Measurements from ENCODE around the gene MKNK1.

The MKNK1 gene

DNA sequence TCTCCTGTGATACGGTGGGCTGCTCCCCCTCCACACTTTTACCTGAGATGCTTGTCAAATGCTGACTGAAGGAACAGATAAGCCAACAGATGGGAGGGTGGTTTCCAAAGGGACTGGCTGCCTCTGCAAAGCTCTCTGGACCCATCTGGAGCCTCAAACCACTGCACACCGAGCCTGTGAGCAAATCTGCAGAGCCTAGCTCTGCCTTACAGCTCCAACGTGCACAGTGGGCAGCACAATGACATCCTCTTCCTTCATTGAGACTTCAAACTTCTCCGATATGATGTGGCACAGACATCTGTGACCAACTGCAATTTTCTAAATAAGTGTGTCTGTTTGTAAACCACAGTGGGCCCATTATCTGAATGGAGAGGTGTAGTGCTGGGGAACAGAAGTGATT lies 26.4 kb downstream of the MKNK1 start:
- CTCF ChIA-PET = interaction anchor here (1.3 kb wide), 1 partner anchor 148 kb away, joined by 3 read pairs; no protein-coding TSS in a partner anchor
- TF ChIP-seq SP3 (tag by site-specific recombination; IDR thresholded peaks at IDR 0.05) (no peak), ZNF311 (tag by site-specific recombination; IDR thresholded peaks at IDR 0.05; ENCODE audit: borderline replicate concordance) (no peak)
- Histone ChIP-seq H3K9me3 (ENCODE audit: control insufficient read depth, insufficient read depth, low read depth, low read length) (no peaks in the 10 kb centered on the region), H3K36me3 (ENCODE audit: control insufficient read depth in 2 of 2, insufficient read depth in 1 of 2, low read length in 2 of 2) (peaks cover 9 to 59% of the 10 kb centered on the region in 2 experiments; a peak in 2 of 3 replicates), H3K27ac (ENCODE audit: extremely low read depth, low read depth, low read length) (no peak overlapping the region), H3K4me1 (ENCODE audit: control insufficient read depth, insufficient read depth, low read length) (peaks cover 4% of the 10 kb centered on the region; the same call in 1 of the 2 replicates), H3K4me3 (ENCODE audit: low read depth, low read length) (no peak overlapping the region)
- POLR2A ChIA-PET = interaction anchor here (0.7 kb wide), 1 partner anchor 1778 kb away, joined by 3 read pairs; no protein-coding TSS in a partner anchor

DNA sequence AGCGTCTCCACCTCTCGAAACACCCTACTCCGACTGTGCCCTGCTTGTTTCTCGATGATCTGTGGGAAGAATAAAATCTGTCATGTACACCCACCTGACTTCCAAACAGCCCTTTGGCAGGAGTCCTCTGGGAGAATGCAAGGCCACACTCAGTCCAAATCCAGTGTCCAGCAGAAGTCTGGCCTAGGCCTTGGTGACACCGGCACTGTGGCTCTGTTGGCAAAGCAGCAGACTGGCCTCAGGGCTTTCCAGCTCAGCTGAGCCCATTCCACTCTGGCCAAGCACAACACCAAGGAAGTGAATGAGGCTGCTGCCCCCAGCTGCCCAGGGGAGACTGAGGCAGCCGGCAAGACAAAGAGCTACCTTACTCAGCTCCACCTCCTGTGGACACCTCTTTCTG lies 27.5 kb downstream of the MKNK1 start:
- peaks cover 4% of the 10 kb centered on the region; the same call in 1 of the 2 replicates for H3K4me1 ChIP-seq (ENCODE audit: control insufficient read depth, insufficient read depth, low read length)
- peaks cover 6 to 52% of the 10 kb centered on the region in 2 experiments; a peak in 2 of 3 replicates for H3K36me3 ChIP-seq (ENCODE audit: control insufficient read depth in 2 of 2, insufficient read depth in 1 of 2, low read length in 2 of 2)
- H3K27ac ChIP-seq (ENCODE audit: extremely low read depth, low read depth, low read length) = no peak overlapping the region
- H3K4me3 ChIP-seq (ENCODE audit: low read depth, low read length) = no peak overlapping the region
- no peaks in the 10 kb centered on the region for H3K9me3 ChIP-seq (ENCODE audit: control insufficient read depth, insufficient read depth, low read depth, low read length)
- ChIA-PET POLR2A (interaction anchor here (1.2 kb wide), 1 partner anchor 14 kb away, joined by 3 read pairs; no protein-coding TSS in a partner anchor), CTCF (interaction anchor here (1.3 kb wide), 1 partner anchor 149 kb away, joined by 3 read pairs; no protein-coding TSS in a partner anchor)
- TF ChIP-seq ZNF768 (tag by site-specific recombination; IDR thresholded peaks at IDR 0.05) (no peak), ZNF529 (tag by site-specific recombination; IDR thresholded peaks at IDR 0.05; ENCODE audit: insufficient replicate concordance) (no peak), ZNF157 (tag by site-specific recombination; IDR thresholded peaks at IDR 0.05) (no peak), SALL2 (tag by site-specific recombination; IDR thresholded peaks at IDR 0.05; ENCODE audit: borderline replicate concordance) (no peak), ZNF596 (tag by site-specific recombination; IDR thresholded peaks at IDR 0.05) (no peak), MZF1 (tag by site-specific recombination; IDR thresholded peaks at IDR 0.05; ENCODE audit: borderline replicate concordance) (no peak), ZNF114 (tag by site-specific recombination; IDR thresholded peaks at IDR 0.05) (no peak), ZNF664 (tag by site-specific recombination; IDR thresholded peaks at IDR 0.05) (no peak)
- TF ChIP-seq, protein P1, sequence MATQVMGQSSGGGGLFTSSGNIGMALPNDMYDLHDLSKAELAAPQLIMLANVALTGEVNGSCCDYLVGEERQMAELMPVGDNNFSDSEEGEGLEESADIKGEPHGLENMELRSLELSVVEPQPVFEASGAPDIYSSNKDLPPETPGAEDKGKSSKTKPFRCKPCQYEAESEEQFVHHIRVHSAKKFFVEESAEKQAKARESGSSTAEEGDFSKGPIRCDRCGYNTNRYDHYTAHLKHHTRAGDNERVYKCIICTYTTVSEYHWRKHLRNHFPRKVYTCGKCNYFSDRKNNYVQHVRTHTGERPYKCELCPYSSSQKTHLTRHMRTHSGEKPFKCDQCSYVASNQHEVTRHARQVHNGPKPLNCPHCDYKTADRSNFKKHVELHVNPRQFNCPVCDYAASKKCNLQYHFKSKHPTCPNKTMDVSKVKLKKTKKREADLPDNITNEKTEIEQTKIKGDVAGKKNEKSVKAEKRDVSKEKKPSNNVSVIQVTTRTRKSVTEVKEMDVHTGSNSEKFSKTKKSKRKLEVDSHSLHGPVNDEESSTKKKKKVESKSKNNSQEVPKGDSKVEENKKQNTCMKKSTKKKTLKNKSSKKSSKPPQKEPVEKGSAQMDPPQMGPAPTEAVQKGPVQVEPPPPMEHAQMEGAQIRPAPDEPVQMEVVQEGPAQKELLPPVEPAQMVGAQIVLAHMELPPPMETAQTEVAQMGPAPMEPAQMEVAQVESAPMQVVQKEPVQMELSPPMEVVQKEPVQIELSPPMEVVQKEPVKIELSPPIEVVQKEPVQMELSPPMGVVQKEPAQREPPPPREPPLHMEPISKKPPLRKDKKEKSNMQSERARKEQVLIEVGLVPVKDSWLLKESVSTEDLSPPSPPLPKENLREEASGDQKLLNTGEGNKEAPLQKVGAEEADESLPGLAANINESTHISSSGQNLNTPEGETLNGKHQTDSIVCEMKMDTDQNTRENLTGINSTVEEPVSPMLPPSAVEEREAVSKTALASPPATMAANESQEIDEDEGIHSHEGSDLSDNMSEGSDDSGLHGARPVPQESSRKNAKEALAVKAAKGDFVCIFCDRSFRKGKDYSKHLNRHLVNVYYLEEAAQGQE (tag by site-specific recombination; IDR thresholded peaks at IDR 0.05) = no peak

DNA sequence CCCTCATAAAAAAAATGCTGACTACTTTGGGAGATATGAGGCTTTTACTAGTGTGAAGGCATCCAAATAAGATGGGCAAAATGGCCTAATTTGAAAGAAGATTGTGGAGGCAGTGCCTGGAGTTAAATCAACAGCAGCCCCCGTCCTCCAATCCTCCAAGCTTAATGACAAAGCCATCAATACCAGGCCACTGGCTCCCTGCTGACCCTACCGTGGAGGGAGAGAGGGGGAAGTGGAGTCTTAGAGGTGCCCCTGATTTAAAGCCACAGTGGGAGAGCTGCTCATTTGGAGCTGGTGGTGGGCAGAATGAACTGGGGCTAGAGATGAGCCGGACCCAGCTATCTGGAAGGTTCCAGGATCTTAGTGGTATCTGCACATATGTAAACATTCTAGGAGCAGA lies 28.3 kb downstream of the MKNK1 start:
- Histone ChIP-seq H3K36me3 (ENCODE audit: control insufficient read depth in 2 of 2, insufficient read depth in 1 of 2, low read length in 2 of 2) (peaks cover 0 to 47% of the 10 kb centered on the region in 2 experiments; a peak in 2 of 3 replicates), H3K9me3 (ENCODE audit: control insufficient read depth, insufficient read depth, low read depth, low read length) (no peaks in the 10 kb centered on the region), H3K27ac (ENCODE audit: extremely low read depth, low read depth, low read length) (no peak overlapping the region), H3K4me1 (ENCODE audit: control insufficient read depth, insufficient read depth, low read length) (peaks cover 4% of the 10 kb centered on the region; the same call in 1 of the 2 replicates), H3K4me3 (ENCODE audit: low read depth, low read length) (no peak overlapping the region)
- no peak for TF ChIP-seq ZNF274 (IDR thresholded peaks at IDR 0.05; ENCODE audit: low read length)
- TF ChIP-seq ZNF274 (tag by site-specific recombination; IDR thresholded peaks at IDR 0.05; ENCODE audit: borderline replicate concordance) = no peak
- 0 out of 2 replicates have a peak, but pooled peaks have one; percentile 42 for TF ChIP-seq ZIC2 (tag by site-specific recombination; IDR thresholded peaks at IDR 0.05)
- CTCF ChIA-PET = interaction anchor here (0.5 to 1.0 kb wide), 3 partner anchors 43 to 440 kb away, joined by 3 read pairs; no protein-coding TSS in a partner anchor
- POLR2A ChIA-PET = interaction anchor here (1.2 kb wide), 1 partner anchor 15 kb away, joined by 3 read pairs; no protein-coding TSS in a partner anchor

DNA sequence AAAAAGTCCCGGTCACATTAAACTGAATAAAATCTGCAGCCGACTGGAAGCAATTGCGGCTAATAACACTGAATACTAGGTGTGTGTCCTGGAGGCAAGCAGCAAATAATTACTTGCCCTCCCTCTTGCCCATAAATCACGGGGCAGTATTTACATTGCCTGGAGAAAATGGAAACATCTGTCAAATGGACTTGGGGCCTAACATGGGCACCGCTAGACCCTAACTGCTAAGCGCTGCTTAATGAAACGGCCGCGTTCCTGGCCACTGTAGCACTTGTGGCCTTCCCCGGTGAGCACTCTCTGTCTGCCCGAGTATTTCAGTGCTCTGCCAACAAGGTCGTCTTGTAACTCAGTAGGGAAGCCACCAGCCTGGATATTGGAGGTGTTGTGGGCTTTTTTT lies 28.8 kb downstream of the MKNK1 start:
- Histone ChIP-seq H3K36me3 (ENCODE audit: control insufficient read depth in 2 of 2, insufficient read depth in 1 of 2, low read length in 2 of 2) (peaks cover 0 to 44% of the 10 kb centered on the region in 2 experiments; a peak in 1 of 3 replicates), H3K4me1 (ENCODE audit: control insufficient read depth, insufficient read depth, low read length) (peaks cover 4% of the 10 kb centered on the region; the same call in 1 of the 2 replicates)
- POLR2A ChIA-PET = interaction anchor here (1.2 kb wide), 1 partner anchor 15 kb away, joined by 3 read pairs; no protein-coding TSS in a partner anchor

More for the DNA sequence above, 28.8 kb downstream of the MKNK1 start:
- CTCF ChIA-PET = interaction anchor here (1.0 kb wide), 1 partner anchor 42 kb away, joined by 3 read pairs; no protein-coding TSS in a partner anchor
- no peaks in the 10 kb centered on the region for H3K9me3 ChIP-seq (ENCODE audit: control insufficient read depth, insufficient read depth, low read depth, low read length)
- TF ChIP-seq, protein P2, sequence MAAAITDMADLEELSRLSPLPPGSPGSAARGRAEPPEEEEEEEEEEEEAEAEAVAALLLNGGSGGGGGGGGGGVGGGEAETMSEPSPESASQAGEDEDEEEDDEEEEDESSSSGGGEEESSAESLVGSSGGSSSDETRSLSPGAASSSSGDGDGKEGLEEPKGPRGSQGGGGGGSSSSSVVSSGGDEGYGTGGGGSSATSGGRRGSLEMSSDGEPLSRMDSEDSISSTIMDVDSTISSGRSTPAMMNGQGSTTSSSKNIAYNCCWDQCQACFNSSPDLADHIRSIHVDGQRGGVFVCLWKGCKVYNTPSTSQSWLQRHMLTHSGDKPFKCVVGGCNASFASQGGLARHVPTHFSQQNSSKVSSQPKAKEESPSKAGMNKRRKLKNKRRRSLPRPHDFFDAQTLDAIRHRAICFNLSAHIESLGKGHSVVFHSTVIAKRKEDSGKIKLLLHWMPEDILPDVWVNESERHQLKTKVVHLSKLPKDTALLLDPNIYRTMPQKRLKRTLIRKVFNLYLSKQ (tag by site-specific recombination; IDR thresholded peaks at IDR 0.05; ENCODE audit: borderline replicate concordance) = no peak
- TF ChIP-seq ZNF140 (tag by site-specific recombination; IDR thresholded peaks at IDR 0.05) = no peak
- no peak for TF ChIP-seq ZNF473 (tag by site-specific recombination; IDR thresholded peaks at IDR 0.05)
- no peak for TF ChIP-seq ZNF530 (tag by site-specific recombination; IDR thresholded peaks at IDR 0.05; ENCODE audit: low read depth)
- TF ChIP-seq ZNF157 (tag by site-specific recombination; IDR thresholded peaks at IDR 0.05) = no peak
- TF ChIP-seq, protein P3, sequence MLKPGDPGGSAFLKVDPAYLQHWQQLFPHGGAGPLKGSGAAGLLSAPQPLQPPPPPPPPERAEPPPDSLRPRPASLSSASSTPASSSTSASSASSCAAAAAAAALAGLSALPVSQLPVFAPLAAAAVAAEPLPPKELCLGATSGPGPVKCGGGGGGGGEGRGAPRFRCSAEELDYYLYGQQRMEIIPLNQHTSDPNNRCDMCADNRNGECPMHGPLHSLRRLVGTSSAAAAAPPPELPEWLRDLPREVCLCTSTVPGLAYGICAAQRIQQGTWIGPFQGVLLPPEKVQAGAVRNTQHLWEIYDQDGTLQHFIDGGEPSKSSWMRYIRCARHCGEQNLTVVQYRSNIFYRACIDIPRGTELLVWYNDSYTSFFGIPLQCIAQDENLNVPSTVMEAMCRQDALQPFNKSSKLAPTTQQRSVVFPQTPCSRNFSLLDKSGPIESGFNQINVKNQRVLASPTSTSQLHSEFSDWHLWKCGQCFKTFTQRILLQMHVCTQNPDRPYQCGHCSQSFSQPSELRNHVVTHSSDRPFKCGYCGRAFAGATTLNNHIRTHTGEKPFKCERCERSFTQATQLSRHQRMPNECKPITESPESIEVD (tag by site-specific recombination; IDR thresholded peaks at IDR 0.05) = peak; percentile 60
- H3K27ac ChIP-seq (ENCODE audit: extremely low read depth, low read depth, low read length) = no peak overlapping the region
- H3K4me3 ChIP-seq (ENCODE audit: low read depth, low read length) = no peak overlapping the region

Measured in HEK293 (cell line).